SU-DHL-6 (cell line): ENCODE data around the gene TMEM187.

Experiments used
- H2AFZ ChIP-seq: fragments of 200-600 bp; sonication (generic); 2 replicates; pipeline ENCODE4 v1.6.1; 2014; ENCODE audit warnings: low read depth, mild to moderate bottlenecking, moderate library complexity, mixed read lengths, antibody characterized with exemption, low read length; ENCODE audit not compliant: severe bottlenecking
- H3F3A ChIP-seq: fragments of 200-600 bp; shearing (Covaris generic); 2 replicates; pipeline ENCODE4 v1.6.0; 2016; ENCODE audit warnings: antibody characterized with exemption, mild to moderate bottlenecking; ENCODE audit not compliant: insufficient read depth
- H3K27ac ChIP-seq: fragments of 200-600 bp; sonication (generic); 2 replicates; pipeline ENCODE4 v1.5.1; 2016; ENCODE audit warnings: low read depth, mild to moderate bottlenecking, low read length, moderate library complexity, mixed read lengths
- H3K27me3 ChIP-seq: fragments of 200-600 bp; sonication (generic), shearing (Covaris generic); 2 replicates; pipeline ENCODE4 v1.6.0; 2014; ENCODE audit warnings: mild to moderate bottlenecking, low read length
- H3K36me3 ChIP-seq: fragments of 200-600 bp; sonication (generic); 2 replicates; pipeline ENCODE4 v1.6.1; 2014; ENCODE audit warnings: mild to moderate bottlenecking, low read length, mixed read lengths
- H3K4me2 ChIP-seq: fragments of 300-600, 200-600 bp; shearing (Covaris generic), sonication (generic); 2 replicates; pipeline ENCODE4 v1.6.0; 2014; ENCODE audit warnings: low read length, low read depth, mild to moderate bottlenecking; ENCODE audit not compliant: poor library complexity, severe bottlenecking
- H3K4me3 ChIP-seq: fragments of 200-600 bp; sonication (generic); 2 replicates; pipeline ENCODE4 v1.5.1; 2014; ENCODE audit warnings: antibody characterized with exemption, low read length, mild to moderate bottlenecking, mixed read lengths; ENCODE audit not compliant: insufficient read depth, poor library complexity, severe bottlenecking
- H3K79me2 ChIP-seq: fragments of 200-600 bp; sonication (generic); 2 replicates; pipeline ENCODE4 v1.6.1; 2014; ENCODE audit warnings: mild to moderate bottlenecking, low read length, moderate library complexity; ENCODE audit not compliant: insufficient read depth
- H3K9ac ChIP-seq: fragments of 200-600 bp; sonication (generic); 2 replicates; pipeline ENCODE4 v1.7.0; 2014; ENCODE audit warnings: mild to moderate bottlenecking, low read length
- H3K9me2 ChIP-seq: fragments of 200-600 bp; sonication (generic); replicated peaks from 2 replicates; pipeline ENCODE4 v1.6.1; 2014; ENCODE audit warnings: low read length; ENCODE audit not compliant: insufficient read depth
- H3K9me3 ChIP-seq: fragments of 200-600 bp; sonication (generic); 2 replicates; pipeline ENCODE4 v1.6.1; 2014; ENCODE audit warnings: low read length, mixed read lengths; ENCODE audit not compliant: insufficient read depth
- H4K20me1 ChIP-seq: fragments of 200-600 bp; sonication (generic); 2 replicates; pipeline ENCODE4 v1.6.1; 2014; ENCODE audit warnings: low read depth, mild to moderate bottlenecking, antibody characterized with exemption, low read length, moderate library complexity, mixed read lengths
- CTCF ChIP-seq: fragments of 200-600 bp; sonication (generic); IDR thresholded peaks from one replicate; pipeline ENCODE4 v1.5.1; 2017; ENCODE audit warnings: antibody characterized with exemption, mild to moderate bottlenecking, low read length, moderate library complexity; ENCODE audit not compliant: insufficient read depth, poor library complexity, severe bottlenecking
- EZH2phosphoT487 ChIP-seq: fragments of 200-600 bp; sonication (generic), shearing (Covaris generic); conservative IDR thresholded peaks from 2 replicates; pipeline ENCODE4 v1.6.1; 2018; ENCODE audit warnings: mild to moderate bottlenecking, antibody characterized with exemption, low read length, moderate library complexity, mixed read lengths

The TMEM187 gene

GRCh38 chrX:154025230-154025629 lies 52.7 kb downstream of the TMEM187 start:
- no peaks in the 10 kb centered on the region for H3K79me2 ChIP-seq
- H4K20me1 ChIP-seq, result no peaks in the 10 kb centered on the region
- no peak overlapping the region for H3K9ac ChIP-seq
- H3K9me2 ChIP-seq, result no peaks in the 10 kb centered on the region
- H3K27ac ChIP-seq, result no peak overlapping the region
- no peaks in the 10 kb centered on the region for H3K36me3 ChIP-seq
- no peak overlapping the region for H3K4me3 ChIP-seq
- H3K9me3 ChIP-seq, result no peaks in the 10 kb centered on the region
- H2AFZ ChIP-seq, result no peak overlapping the region
- H3F3A ChIP-seq, result peaks cover 7% of the 10 kb centered on the region
- H3K4me2 ChIP-seq, result no peak overlapping the region
- TF ChIP-seq EZH2phosphoT487 (no peak), CTCF (no peak)
- no peaks in the 10 kb centered on the region for H3K27me3 ChIP-seq

- H3K9me3 ChIP-seq, result no peaks in the 10 kb centered on the region
- H3K4me3 ChIP-seq, result no peak overlapping the region
- no peaks in the 10 kb centered on the region for H3K79me2 ChIP-seq
- no peak overlapping the region for H3K4me2 ChIP-seq
- no peak overlapping the region for H2AFZ ChIP-seq
- H3K27ac ChIP-seq, result no peak overlapping the region
- peaks cover 6% of the 10 kb centered on the region for H3F3A ChIP-seq
- no peaks in the 10 kb centered on the region for H4K20me1 ChIP-seq
- no peaks in the 10 kb centered on the region for H3K27me3 ChIP-seq
- TF ChIP-seq EZH2phosphoT487 (no peak), CTCF (no peak)
- no peaks in the 10 kb centered on the region for H3K9me2 ChIP-seq
- H3K9ac ChIP-seq, result no peak overlapping the region
- no peaks in the 10 kb centered on the region for H3K36me3 ChIP-seq
These were observed 53.8 kb downstream of the TMEM187 start for GRCh38 chrX:154026136-154027021.

DNA sequence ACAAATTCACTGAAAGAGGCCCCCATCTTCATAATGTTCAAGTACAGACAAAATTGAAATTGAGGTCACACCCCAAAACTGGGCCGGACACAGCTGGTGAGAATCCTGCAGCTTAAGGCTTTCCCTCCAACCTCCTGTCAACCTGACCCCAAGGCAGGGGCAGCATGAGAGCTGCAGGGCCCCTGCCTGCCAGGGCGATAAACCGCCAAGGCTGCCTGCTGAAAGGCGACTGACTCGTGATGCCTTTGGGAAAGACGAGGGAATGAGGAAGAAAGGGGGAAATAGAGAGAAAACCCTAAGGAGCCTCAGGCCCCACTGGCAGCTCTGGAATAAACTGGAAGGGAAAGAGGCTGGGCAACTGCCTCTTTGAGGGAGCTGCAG lies 54.5 kb downstream of the TMEM187 start:
- TF ChIP-seq EZH2phosphoT487 (no peak), CTCF (no peak)

More for the DNA sequence above, 54.5 kb downstream of the TMEM187 start:
- Histone ChIP-seq H3K4me3 (no peak overlapping the region), H3K9ac (no peak overlapping the region), H3K9me3 (no peaks in the 10 kb centered on the region), H3K27me3 (no peaks in the 10 kb centered on the region), H3K4me2 (no peak overlapping the region), H4K20me1 (no peaks in the 10 kb centered on the region), H3F3A (no peaks in the 10 kb centered on the region), H3K27ac (no peak overlapping the region), H2AFZ (no peak overlapping the region), H3K36me3 (no peaks in the 10 kb centered on the region), H3K9me2 (no peaks in the 10 kb centered on the region), H3K79me2 (no peaks in the 10 kb centered on the region)
